ENCODE data around the gene ADAMTS6.

The ADAMTS6 gene

GRCh38 chr5:65101632-65102100, 380.1 kb downstream of the ADAMTS6 start:
- no peak for DNase-seq

GRCh38 chr5:65100911-65101631, 380.6 kb downstream of the ADAMTS6 start:
- DNase-seq = peak in 1 of 5 experiments; percentile 8

Measured in T-helper 2 cell (primary cell).